ENCODE results near the gene GABARAPL2.

GABARAPL2 gene

GRCh38 chr16:75618780-75619179 is 52.6 kb downstream of the GABARAPL2 start:
- Histone ChIP-seq H3K79me2 (ENCODE audit: low read length) (peaks cover 13% of the 10 kb centered on the region), H3K9ac (ENCODE audit: low read length) (no peak overlapping the region), H3K27ac (ENCODE audit: low read length) (no peak overlapping the region), H3K4me1 (ENCODE audit: low read length) (peaks cover 33% of the 10 kb centered on the region), H4K20me1 (ENCODE audit: insufficient read depth, low read length) (no peaks in the 10 kb centered on the region), H3K4me2 (ENCODE audit: low read length) (no peak overlapping the region), H2AFZ (ENCODE audit: low read depth, low read length) (no peak overlapping the region), H3K36me3 (replicated peaks; ENCODE audit: low read depth, low read length) (peaks cover 34% of the 10 kb centered on the region), H3K4me3 (ENCODE audit: low read length) (no peak overlapping the region), H3K9me3 (ENCODE audit: insufficient read depth, low read length) (no peaks in the 10 kb centered on the region), H3K27me3 (ENCODE audit: low read depth, low read length) (no peaks in the 10 kb centered on the region)
- no peak for TF ChIP-seq CTCF (IDR thresholded peaks at IDR 0.05; ENCODE audit: low read depth, low read length)
- TF ChIP-seq EZH2phosphoT487 (IDR thresholded peaks at IDR 0.05; ENCODE audit: low read depth) = no peak

- peaks cover 33% of the 10 kb centered on the region for H3K4me1 ChIP-seq (ENCODE audit: low read length)
- TF ChIP-seq CTCF (IDR thresholded peaks at IDR 0.05; ENCODE audit: low read depth, low read length) (no peak), EZH2phosphoT487 (IDR thresholded peaks at IDR 0.05; ENCODE audit: low read depth) (no peak)
- no peak overlapping the region for H3K27ac ChIP-seq (ENCODE audit: low read length)
- no peak overlapping the region for H3K4me3 ChIP-seq (ENCODE audit: low read length)
- peaks cover 13% of the 10 kb centered on the region for H3K79me2 ChIP-seq (ENCODE audit: low read length)
- H3K9me3 ChIP-seq (ENCODE audit: insufficient read depth, low read length) = no peaks in the 10 kb centered on the region
- peaks cover 29% of the 10 kb centered on the region for H3K36me3 ChIP-seq (replicated peaks; ENCODE audit: low read depth, low read length)
- no peaks in the 10 kb centered on the region for H3K27me3 ChIP-seq (ENCODE audit: low read depth, low read length)
- no peak overlapping the region for H3K4me2 ChIP-seq (ENCODE audit: low read length)
- no peak overlapping the region for H2AFZ ChIP-seq (ENCODE audit: low read depth, low read length)
- no peaks in the 10 kb centered on the region for H4K20me1 ChIP-seq (ENCODE audit: insufficient read depth, low read length)
- H3K9ac ChIP-seq (ENCODE audit: low read length) = no peak overlapping the region
Observed at GRCh38 chr16:75620326-75621169, 54.4 kb downstream of the GABARAPL2 start.

- Histone ChIP-seq H3K9ac (ENCODE audit: low read length) (no peak overlapping the region), H3K27ac (ENCODE audit: low read length) (no peak overlapping the region), H3K27me3 (ENCODE audit: low read depth, low read length) (no peaks in the 10 kb centered on the region), H3K79me2 (ENCODE audit: low read length) (peaks cover 13% of the 10 kb centered on the region), H4K20me1 (ENCODE audit: insufficient read depth, low read length) (no peaks in the 10 kb centered on the region), H2AFZ (ENCODE audit: low read depth, low read length) (no peak overlapping the region), H3K9me3 (ENCODE audit: insufficient read depth, low read length) (no peaks in the 10 kb centered on the region), H3K4me1 (ENCODE audit: low read length) (peaks cover 28% of the 10 kb centered on the region), H3K36me3 (replicated peaks; ENCODE audit: low read depth, low read length) (peaks cover 31% of the 10 kb centered on the region), H3K4me3 (ENCODE audit: low read length) (no peak overlapping the region), H3K4me2 (ENCODE audit: low read length) (no peak overlapping the region)
- TF ChIP-seq CTCF (IDR thresholded peaks at IDR 0.05; ENCODE audit: low read depth, low read length) (peak; percentile 62), EZH2phosphoT487 (IDR thresholded peaks at IDR 0.05; ENCODE audit: low read depth) (no peak)
Observed at GRCh38 chr16:75621170-75621477, 54.9 kb downstream of the GABARAPL2 start.

GRCh38 chr16:75622761-75623605 is 56.8 kb downstream of the GABARAPL2 start, which contains the start of gene ADAT1:
Gene ADAT1, minus strand, starts transcription at chr16:75623281. Its CDS starts 2,482 bp downstream, at chr16:75620799.
- H3K9ac ChIP-seq (ENCODE audit: low read length) = peak within 1 kb of the TSS; percentile 85
- peak within 1 kb of the TSS; percentile 34 for H3K27ac ChIP-seq (ENCODE audit: low read length)
- no peaks in the 10 kb centered on the region for H4K20me1 ChIP-seq (ENCODE audit: insufficient read depth, low read length)
- peaks cover 13% of the 10 kb centered on the region for H3K79me2 ChIP-seq (ENCODE audit: low read length)
- H3K4me2 ChIP-seq (ENCODE audit: low read length) = peak within 1 kb of the TSS; percentile 84
- peaks cover 11% of the 10 kb centered on the region for H3K4me1 ChIP-seq (ENCODE audit: low read length)
- no peaks in the 10 kb centered on the region for H3K9me3 ChIP-seq (ENCODE audit: insufficient read depth, low read length)
- TF ChIP-seq EZH2phosphoT487 (IDR thresholded peaks at IDR 0.05; ENCODE audit: low read depth) = no peak
- no peak for TF ChIP-seq CTCF (IDR thresholded peaks at IDR 0.05; ENCODE audit: low read depth, low read length)
- peak within 1 kb of the TSS; percentile 51 for H2AFZ ChIP-seq (ENCODE audit: low read depth, low read length)
- H3K36me3 ChIP-seq (replicated peaks; ENCODE audit: low read depth, low read length) = peaks cover 44% of the 10 kb centered on the region
- H3K27me3 ChIP-seq (ENCODE audit: low read depth, low read length) = no peaks in the 10 kb centered on the region
- peak within 1 kb of the TSS; percentile 87 for H3K4me3 ChIP-seq (ENCODE audit: low read length)
